Measurements from ENCODE around the gene MAN1C1.
"Not testable (repeated sequence)": the region's sequence is repeated elsewhere in the genome, so short reads cannot be mapped to it uniquely, and the experiment has no call there.

Gene MAN1C1

DNA sequence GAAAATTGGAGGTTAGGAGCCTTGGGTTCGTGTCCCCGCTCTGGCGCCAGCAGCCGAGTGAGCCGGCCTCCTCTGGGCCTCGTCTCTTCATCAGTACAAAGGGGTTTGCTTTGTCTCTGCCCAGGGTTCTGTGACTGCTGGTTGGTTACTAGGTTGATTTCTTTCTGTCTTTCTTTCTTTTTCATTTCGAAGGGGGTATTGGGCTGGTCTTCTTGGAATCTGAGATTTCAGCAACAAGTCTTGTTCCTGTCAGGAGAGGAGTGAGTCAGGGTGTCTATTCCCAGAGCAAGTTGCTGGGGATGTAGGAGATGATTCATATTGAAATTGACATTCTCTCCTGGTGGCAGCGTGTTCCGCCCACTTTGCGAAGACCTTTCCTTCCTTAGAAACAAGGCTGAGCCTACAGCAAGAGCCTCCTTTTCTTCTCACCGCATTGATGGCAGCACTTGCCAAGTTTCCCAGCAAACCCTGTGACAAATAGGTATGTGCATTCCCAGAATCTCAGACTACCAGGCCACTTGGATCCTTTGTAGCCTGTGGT is 79.2 kb downstream of the MAN1C1 start:
- Histone ChIP-seq H3F3A (ENCODE audit: insufficient read depth) (no peaks in the 10 kb centered on the region), H3K9me3 (ENCODE audit: insufficient read depth, low read length) (no peaks in the 10 kb centered on the region), H4K20me1 (ENCODE audit: low read depth, low read length) (no peaks in the 10 kb centered on the region), H3K9ac (ENCODE audit: low read length) (no peak overlapping the region), H3K4me3 (ENCODE audit: insufficient read depth, low read length, poor library complexity, severe bottlenecking) (no peak overlapping the region), H3K9me2 (replicated peaks; ENCODE audit: insufficient read depth, low read length) (no peaks in the 10 kb centered on the region), H3K36me3 (ENCODE audit: low read length) (no peaks in the 10 kb centered on the region), H3K4me2 (ENCODE audit: low read depth, low read length, poor library complexity, severe bottlenecking) (no peak overlapping the region), H3K79me2 (ENCODE audit: insufficient read depth, low read length) (no peaks in the 10 kb centered on the region), H3K27me3 (ENCODE audit: low read length) (no peaks in the 10 kb centered on the region), H3K27ac (ENCODE audit: low read depth, low read length) (no peak overlapping the region), H2AFZ (ENCODE audit: low read depth, low read length, severe bottlenecking) (no peak overlapping the region)
- TF ChIP-seq EZH2phosphoT487 (conservative IDR thresholded peaks at IDR 0.05; ENCODE audit: low read length), result no peak
- TF ChIP-seq, protein P1, sequence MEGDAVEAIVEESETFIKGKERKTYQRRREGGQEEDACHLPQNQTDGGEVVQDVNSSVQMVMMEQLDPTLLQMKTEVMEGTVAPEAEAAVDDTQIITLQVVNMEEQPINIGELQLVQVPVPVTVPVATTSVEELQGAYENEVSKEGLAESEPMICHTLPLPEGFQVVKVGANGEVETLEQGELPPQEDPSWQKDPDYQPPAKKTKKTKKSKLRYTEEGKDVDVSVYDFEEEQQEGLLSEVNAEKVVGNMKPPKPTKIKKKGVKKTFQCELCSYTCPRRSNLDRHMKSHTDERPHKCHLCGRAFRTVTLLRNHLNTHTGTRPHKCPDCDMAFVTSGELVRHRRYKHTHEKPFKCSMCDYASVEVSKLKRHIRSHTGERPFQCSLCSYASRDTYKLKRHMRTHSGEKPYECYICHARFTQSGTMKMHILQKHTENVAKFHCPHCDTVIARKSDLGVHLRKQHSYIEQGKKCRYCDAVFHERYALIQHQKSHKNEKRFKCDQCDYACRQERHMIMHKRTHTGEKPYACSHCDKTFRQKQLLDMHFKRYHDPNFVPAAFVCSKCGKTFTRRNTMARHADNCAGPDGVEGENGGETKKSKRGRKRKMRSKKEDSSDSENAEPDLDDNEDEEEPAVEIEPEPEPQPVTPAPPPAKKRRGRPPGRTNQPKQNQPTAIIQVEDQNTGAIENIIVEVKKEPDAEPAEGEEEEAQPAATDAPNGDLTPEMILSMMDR (IDR thresholded peaks at IDR 0.05; ENCODE audit: insufficient read depth, low read length, poor library complexity, severe bottlenecking), result no peak

- H3K27ac ChIP-seq (ENCODE audit: low read depth, low read length); H3K9me3 ChIP-seq (ENCODE audit: insufficient read depth, low read length); H3K36me3 ChIP-seq (ENCODE audit: low read length); H3F3A ChIP-seq (ENCODE audit: insufficient read depth); H3K4me2 ChIP-seq (ENCODE audit: low read depth, low read length, poor library complexity, severe bottlenecking); H3K4me3 ChIP-seq (ENCODE audit: insufficient read depth, low read length, poor library complexity, severe bottlenecking); H3K9me2 ChIP-seq (replicated peaks; ENCODE audit: insufficient read depth, low read length); H2AFZ ChIP-seq (ENCODE audit: low read depth, low read length, severe bottlenecking); H3K9ac ChIP-seq (ENCODE audit: low read length); H3K27me3 ChIP-seq (ENCODE audit: low read length); H3K79me2 ChIP-seq (ENCODE audit: insufficient read depth, low read length); H4K20me1 ChIP-seq (ENCODE audit: low read depth, low read length): not testable (repeated sequence)
These were observed 80.1 kb downstream of the MAN1C1 start for GRCh38 chr1:25696643-25697042.

- no peaks in the 10 kb centered on the region for H3K36me3 ChIP-seq (ENCODE audit: low read length)
- no peak for TF ChIP-seq EZH2phosphoT487 (conservative IDR thresholded peaks at IDR 0.05; ENCODE audit: low read length)
- TF ChIP-seq, protein P1 (IDR thresholded peaks at IDR 0.05; ENCODE audit: insufficient read depth, low read length, poor library complexity, severe bottlenecking), result no peak
- H3K27ac ChIP-seq (ENCODE audit: low read depth, low read length), result no peak overlapping the region
- no peaks in the 10 kb centered on the region for H3K9me3 ChIP-seq (ENCODE audit: insufficient read depth, low read length)
- no peaks in the 10 kb centered on the region for H3K79me2 ChIP-seq (ENCODE audit: insufficient read depth, low read length)
- no peak overlapping the region for H3K9ac ChIP-seq (ENCODE audit: low read length)
- no peak overlapping the region for H2AFZ ChIP-seq (ENCODE audit: low read depth, low read length, severe bottlenecking)
- no peaks in the 10 kb centered on the region for H3F3A ChIP-seq (ENCODE audit: insufficient read depth)
- no peaks in the 10 kb centered on the region for H3K27me3 ChIP-seq (ENCODE audit: low read length)
- H3K4me3 ChIP-seq (ENCODE audit: insufficient read depth, low read length, poor library complexity, severe bottlenecking), result no peak overlapping the region
- H3K4me2 ChIP-seq (ENCODE audit: low read depth, low read length, poor library complexity, severe bottlenecking), result no peak overlapping the region
- H3K9me2 ChIP-seq (replicated peaks; ENCODE audit: insufficient read depth, low read length), result no peaks in the 10 kb centered on the region
- no peaks in the 10 kb centered on the region for H4K20me1 ChIP-seq (ENCODE audit: low read depth, low read length)
These were observed 81.0 kb downstream of the MAN1C1 start for GRCh38 chr1:25697435-25698217.

DNA sequence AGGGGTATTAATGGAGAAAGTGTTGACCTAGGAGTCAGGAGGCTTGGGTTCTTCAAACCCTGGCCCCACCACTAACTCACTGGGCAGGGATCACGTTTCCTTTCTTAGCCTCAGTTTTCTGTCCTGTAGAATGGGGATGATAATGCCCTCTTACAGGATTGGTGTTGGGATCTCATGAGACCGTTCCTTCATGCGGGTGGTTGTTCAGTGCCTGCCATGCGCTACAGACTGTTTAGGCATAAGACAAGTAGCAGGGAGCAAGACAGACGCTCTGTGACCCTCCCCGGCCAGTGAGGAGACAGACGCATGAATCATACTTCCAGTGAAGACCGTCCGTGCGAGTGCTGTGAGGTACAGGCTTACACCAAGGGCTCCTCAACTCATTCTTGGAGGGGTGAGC is 81.7 kb downstream of the MAN1C1 start:
- Histone ChIP-seq H3F3A (ENCODE audit: insufficient read depth) (no peaks in the 10 kb centered on the region), H3K9me2 (replicated peaks; ENCODE audit: insufficient read depth, low read length) (no peaks in the 10 kb centered on the region), H3K27me3 (ENCODE audit: low read length) (no peaks in the 10 kb centered on the region), H3K9ac (ENCODE audit: low read length) (no peak overlapping the region), H3K27ac (ENCODE audit: low read depth, low read length) (no peak overlapping the region), H3K9me3 (ENCODE audit: insufficient read depth, low read length) (no peaks in the 10 kb centered on the region), H4K20me1 (ENCODE audit: low read depth, low read length) (no peaks in the 10 kb centered on the region), H3K4me3 (ENCODE audit: insufficient read depth, low read length, poor library complexity, severe bottlenecking) (no peak overlapping the region), H3K79me2 (ENCODE audit: insufficient read depth, low read length) (no peaks in the 10 kb centered on the region), H2AFZ (ENCODE audit: low read depth, low read length, severe bottlenecking) (no peak overlapping the region), H3K4me2 (ENCODE audit: low read depth, low read length, poor library complexity, severe bottlenecking) (no peak overlapping the region), H3K36me3 (ENCODE audit: low read length) (no peaks in the 10 kb centered on the region)
- TF ChIP-seq, protein P1 (IDR thresholded peaks at IDR 0.05; ENCODE audit: insufficient read depth, low read length, poor library complexity, severe bottlenecking), result no peak
- no peak for TF ChIP-seq EZH2phosphoT487 (conservative IDR thresholded peaks at IDR 0.05; ENCODE audit: low read length)

GRCh38 chr1:25699059-25699458 is 82.5 kb downstream of the MAN1C1 start:
- H2AFZ ChIP-seq (ENCODE audit: low read depth, low read length, severe bottlenecking); H3K9me3 ChIP-seq (ENCODE audit: insufficient read depth, low read length); H3K9ac ChIP-seq (ENCODE audit: low read length); H3K4me3 ChIP-seq (ENCODE audit: insufficient read depth, low read length, poor library complexity, severe bottlenecking); H3K9me2 ChIP-seq (replicated peaks; ENCODE audit: insufficient read depth, low read length); H3K27ac ChIP-seq (ENCODE audit: low read depth, low read length); H3F3A ChIP-seq (ENCODE audit: insufficient read depth); H4K20me1 ChIP-seq (ENCODE audit: low read depth, low read length); H3K79me2 ChIP-seq (ENCODE audit: insufficient read depth, low read length); H3K27me3 ChIP-seq (ENCODE audit: low read length); H3K36me3 ChIP-seq (ENCODE audit: low read length); H3K4me2 ChIP-seq (ENCODE audit: low read depth, low read length, poor library complexity, severe bottlenecking): not testable (repeated sequence)
